Activated T-cell treated with anti-CD3 and anti-CD28 coated beads, Interleukin-2, amount 50 U/mL, for 48 hours (primary cell): Measurements from ENCODE around the gene CCN6.
"Not testable (repeated sequence)": the region's sequence is repeated elsewhere in the genome, so short reads cannot be mapped to it uniquely, and the experiment has no call there.

Experiments
- DNase-seq, 2 experiments: peaks; one replicate each; pipeline ENCODE4 v3.0.0-alpha.2; 2020

CCN6 gene

DNA sequence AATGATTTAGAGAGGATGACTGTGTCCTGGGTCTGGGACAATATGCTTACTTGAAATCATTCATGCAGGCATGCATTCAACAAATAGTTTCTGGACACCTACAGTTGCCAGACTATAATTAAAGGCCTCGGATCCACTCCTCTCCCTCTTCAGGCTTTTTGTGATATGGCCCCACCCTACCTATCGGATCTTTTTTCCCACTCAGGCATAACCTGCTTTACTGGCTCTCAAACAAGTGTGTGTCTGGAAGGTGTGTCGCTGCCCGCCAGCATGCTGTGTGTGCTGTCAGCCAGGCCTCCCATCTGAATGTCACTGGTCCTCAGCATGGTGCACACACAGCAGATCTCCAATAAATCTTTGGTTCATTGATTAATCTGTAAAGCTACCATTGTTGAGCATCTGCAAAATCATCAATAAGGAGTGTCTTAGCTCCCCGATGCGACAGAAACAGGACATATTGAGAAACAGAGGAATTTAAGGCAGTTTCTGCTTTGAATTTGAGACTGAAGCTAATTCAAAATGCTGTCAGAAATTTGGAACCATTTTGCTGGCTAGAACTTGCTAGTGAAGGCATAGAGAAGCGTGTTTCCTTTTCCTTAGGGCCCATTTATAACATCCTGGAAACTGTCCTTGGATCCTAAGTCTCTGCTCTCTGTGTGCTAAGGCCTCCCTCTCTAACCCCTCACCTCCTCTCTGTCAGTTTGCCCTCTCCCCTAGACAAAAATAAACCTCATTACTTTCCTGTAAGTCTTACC is 23.5 kb upstream of the CCN6 start:
- DNase-seq = no peak

DNA sequence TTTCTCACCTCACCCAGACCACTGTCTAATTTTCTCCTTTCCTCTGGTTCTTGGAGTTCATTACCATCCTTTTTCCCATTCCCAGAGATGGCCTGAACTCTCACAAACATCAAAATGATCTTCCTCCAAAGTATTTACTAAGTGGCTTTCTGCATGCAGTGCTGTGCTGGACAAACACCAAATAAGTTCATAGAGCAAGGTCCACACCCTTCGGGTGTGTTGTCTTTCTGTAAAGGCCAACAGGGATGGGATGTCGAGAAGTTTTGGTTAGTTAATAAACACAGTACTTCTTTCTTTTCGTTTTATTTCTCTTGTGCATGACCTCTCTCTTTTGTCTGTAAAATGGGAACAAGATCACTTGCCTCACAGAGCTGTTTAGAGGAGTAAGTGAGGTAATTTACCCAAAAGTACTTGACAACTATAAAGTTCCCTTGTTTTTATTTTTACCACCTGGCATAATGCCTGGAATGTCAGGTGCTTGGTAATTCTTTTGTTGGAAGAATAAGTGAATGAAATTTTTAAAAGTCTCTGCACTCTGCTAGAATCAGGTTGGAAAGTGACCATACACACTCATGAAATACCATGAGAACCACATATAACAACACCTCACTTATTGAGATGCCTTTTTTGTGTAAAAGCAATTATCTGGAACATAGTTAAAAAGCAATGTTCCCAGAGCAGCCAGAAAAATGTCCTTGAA is 22.8 kb upstream of the CCN6 start:
- DNase-seq = no peak

DNA sequence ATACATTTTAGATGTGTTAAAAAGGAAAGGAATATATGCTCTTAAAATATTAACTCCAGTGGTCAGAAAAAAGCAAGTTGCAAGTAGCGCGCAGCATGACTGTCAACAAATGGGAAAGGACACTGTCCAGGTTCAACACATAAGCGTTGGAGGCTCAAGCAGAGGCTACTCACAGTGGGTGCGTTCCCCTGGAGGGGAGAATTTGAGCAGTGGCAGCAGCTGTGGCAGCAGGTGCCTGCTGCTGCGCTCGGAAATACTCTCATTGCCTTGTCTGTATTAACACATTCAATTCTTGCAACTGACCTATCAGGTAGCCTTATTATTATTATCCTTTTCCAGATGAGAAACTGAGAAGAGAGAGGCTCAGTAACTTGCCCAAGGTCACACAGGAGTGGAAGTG is 21.9 kb upstream of the CCN6 start:
- DNase-seq = no peak

DNA sequence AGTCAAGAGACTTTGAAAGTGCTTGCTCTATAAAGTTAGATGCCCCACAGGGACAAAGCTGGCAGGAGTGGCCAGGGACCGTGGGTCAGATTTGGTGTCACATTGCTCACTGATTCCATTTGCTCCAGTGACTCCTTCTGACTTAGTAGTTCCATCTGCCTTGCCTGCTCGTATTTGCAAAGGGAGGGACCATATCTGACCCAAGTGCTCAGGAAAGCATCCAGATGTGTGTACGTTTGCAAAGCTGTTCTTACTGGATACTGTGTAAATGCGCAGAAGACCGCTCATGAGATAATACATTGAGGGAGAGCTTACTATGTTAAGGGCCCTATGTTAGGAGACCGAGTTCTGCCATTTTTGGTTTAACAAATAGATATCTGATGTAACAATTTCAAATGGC is 21.2 kb upstream of the CCN6 start:
- DNase-seq = no peak

DNA sequence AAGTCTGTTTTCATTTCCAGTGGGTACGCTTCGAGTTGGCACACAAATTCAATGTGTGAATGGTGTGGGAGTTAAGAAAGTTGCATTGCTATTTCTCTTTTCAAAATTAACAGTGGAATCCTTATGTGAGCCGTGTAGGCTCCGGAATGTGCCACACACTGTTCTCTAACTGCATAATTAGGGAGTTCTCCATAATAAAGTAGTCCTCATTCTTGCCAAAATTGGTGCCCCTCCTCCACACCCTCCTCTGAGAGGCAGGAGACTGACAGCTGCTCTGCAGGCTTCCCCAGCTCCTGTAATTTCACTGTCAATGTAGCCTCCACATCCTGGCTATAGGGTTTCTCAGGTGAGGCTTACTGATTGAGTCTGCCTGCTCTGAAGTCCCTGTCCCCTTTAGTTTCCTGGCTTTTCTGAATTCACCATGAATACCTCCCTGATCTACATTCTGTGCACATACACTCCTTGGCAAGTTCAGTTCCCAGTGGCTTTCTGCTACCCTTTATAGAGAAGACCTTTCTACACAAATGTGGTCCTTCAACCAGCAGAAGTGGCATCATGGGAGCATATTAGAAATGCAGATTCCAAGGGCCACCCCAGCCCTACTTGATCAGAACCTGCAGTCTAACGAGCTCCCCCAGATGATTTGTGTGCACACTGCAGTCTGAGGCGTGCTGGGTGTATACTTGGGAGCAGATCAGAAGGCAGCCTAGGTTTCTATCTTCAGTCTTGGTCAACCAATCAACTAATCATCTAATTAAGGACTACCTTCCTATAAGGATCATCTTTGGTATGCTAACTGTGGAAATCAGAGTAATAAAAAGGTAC is 19.9 kb upstream of the CCN6 start:
- no peak for DNase-seq

DNA sequence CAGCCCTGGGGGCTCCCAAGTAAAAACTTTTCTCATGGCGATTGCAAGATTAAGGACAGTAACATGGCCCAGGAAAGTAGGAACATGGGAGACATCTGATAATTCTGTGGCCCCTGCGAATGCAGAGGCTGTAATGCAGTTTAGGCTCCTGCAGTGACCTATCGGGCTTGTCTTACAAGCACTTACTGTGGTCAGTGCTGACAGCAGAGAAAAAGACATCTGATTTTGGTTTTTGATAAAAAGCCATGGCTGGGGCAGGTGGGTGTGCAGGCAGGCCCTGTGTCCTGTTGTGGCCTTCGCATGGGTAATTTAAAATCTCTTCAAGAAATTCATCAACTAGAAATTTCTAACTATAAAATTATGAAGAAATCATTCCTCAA is 19.3 kb upstream of the CCN6 start:
- no peak for DNase-seq

DNA sequence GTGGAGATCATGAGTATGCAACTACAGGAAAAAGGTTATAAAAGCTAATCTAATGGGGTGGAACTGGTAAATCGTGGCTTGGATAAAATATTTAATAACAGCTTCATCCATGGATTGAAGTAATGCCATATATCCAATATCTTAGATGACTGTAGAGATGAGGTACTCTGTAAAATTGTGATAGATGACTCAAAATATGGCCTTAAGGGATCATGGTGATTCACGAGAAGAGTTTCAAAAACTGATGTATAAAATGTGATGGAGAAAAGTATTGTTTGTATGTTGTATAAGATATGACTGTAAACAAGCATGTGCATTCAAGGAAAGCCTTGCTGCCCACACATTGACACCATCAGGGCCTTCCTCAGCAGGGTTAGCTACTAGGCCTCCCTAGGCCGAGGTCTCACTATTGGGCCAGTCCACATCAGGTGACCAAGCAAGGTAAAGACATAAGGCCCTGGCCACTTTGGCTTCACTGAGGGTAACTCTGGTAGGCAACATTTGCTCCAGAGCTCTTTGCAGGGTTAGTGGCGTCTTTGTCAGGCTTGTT is 17.7 kb upstream of the CCN6 start:
- no peak for DNase-seq

DNA sequence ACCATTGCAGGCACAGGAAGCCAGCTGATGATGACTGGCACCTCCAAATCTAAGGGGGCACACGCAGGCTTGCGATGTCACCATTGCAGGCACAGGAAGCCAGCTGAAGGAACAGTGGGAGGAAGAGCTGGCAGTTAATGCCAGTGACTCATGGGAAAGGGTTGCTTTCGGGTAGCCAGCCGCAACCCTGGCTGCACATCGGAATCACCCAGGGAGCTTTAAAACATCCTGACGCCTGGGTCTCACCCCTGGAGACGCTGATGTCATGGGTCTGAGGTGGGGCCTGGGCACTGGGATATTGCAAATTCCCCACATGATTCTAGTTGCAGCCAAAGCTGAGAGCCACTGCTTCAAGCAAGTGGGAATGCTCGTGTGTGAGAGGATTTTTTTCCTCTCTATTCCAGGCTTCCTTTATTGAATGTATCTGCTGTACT is 16.1 kb upstream of the CCN6 start:
- no peak for DNase-seq

DNA sequence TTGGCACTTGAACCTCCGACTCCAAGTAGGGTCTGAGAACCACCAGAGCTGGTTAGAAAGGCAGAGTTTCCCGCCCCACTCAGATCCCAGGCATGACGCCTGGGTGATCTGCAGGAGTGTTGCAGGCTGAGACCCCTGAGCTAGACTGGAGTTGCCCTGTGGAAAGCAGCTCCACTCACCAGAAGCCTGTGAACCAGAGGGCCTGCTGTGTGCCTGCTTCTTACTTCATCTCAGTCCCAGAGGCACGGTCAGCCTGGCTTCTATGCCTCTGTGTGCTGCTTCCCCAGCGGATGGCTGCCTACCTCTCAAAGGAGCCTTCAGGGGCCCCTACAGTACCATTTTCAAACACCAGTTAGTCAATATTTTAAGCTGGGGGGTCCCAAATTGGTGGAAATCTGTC is 15.6 kb upstream of the CCN6 start:
- DNase-seq = no peak

DNA sequence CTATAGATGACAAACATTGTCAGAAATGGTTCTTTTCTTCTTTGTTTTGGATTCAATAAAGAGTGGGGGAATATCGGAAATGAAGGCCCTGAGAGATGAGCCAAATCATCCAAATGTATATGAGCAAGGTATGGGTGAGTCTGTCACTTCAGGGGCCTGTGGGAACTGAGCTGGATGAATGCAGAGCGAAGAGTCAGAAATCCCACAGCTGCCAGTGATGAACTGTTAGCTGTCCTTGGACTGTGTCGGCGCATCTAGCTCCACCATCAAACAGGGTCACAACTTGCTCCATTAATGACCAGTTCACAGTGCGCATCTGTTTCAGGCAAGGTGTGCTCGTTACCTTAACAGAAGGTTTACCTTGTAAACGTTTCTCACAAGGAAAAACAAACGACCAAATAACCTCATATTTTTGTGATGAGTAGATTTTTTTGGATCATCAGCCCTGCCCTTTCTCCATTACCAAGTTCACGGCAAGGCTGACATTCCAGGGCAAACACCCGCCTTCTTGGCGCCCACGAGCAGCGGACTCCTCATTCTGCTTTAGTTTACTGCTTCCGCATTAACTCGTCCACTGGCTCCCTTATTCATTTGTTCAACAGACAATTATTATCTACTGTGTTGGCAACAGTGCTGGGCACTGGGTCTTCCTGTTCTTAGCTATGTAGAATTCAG is 15.0 kb upstream of the CCN6 start:
- DNase-seq = no peak

DNA sequence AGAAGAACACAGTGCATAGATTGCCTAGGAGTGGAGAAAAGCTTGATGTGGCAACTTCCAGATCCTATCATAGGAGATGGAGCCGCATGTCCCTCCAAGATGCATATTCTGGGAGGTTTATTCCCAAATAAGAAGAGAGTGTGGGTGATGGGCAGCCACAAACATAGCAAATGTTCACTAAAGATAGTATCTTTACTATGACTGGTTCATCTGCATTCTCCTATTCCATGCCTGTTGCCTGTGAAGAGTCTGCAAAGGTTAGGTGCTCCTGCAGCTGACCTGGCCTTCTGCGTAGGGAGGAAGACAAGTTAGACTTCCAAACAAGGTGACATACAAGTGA is 14.5 kb upstream of the CCN6 start:
- no peak for DNase-seq

DNA sequence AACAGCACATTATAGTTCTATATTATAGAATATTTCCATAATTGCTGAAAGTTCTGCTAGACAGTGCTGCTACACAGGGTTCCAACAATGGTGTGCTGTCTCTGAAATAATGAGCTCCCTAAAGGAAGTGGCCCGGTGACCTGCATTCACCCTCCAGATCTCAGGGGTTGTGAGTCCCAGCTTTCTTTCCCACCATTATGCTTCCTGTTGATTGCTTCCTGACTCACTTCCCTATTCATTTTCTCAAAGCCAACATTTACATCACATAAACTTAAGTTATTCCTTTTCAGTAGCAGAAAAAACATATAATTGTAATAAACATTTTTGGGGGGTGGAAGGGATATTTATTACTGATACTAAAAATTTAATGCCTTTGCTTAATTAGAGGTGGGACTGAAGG is 12.9 kb upstream of the CCN6 start:
- DNase-seq = no peak

DNA sequence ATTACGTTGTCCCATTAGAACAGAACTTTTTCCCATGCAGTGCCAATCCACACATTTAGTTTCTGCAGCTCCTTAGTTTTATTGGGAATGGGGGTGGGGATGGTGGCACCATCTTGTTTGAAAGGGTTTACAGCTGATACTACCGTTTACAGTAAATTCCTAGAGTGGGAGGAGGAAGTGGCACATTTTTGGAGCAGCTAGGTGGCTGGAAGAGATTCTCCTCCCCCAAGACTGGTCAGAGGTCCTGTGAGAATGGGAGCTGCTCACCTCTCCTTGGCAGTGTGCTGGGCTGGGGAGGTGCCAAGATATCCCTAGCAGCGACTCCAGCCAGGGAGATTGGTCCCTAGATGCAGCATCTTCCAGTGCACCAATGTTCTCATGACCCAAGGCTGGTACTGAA is 12.4 kb upstream of the CCN6 start:
- DNase-seq = no peak

DNA sequence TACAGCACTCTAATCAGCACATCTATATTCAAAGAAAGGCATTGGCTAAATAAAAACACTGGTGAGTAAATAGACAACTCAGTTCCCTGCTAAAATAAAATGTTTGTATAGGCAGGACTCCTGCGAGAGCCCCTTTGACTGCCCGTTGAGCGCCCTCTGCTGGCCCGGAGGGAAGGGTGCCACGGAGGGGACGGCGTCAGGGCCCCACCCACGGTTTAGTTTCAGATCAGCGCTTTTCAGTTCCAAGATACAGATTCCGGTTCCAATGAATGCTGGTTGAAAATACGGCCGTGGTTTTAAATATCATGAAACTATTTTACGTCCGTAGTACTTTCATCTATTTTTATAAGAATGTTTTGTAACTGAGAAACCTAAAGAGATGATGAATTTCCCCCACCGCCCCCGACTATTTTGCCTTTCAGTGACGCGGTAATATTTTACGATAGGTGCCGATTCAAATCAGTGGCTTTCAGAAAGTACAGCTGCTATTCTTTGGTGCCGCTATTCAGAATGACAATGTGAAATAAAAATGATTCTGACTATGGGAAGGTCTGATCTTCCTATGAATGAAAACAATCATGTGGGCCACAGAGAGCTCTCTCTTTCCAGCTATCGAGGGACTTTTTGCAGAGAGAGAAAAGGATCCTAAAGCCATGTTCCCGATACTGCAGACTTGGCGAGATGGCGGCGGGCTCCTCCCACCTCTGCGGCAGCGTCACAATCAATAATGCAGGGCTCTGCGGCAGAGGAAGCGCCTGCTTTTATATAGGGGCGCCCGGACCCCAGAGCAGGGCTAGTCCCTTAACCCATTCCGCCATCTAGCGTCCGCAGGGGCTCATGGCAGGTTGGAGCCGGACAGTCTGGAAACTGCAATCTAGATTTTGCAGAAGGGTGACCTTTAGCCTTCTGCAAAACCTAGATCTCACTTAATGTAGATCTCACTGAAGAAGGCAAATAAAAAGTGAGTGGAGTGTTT is 10.6 kb upstream of the CCN6 start:
- DNase-seq = peak; percentile 96

DNA sequence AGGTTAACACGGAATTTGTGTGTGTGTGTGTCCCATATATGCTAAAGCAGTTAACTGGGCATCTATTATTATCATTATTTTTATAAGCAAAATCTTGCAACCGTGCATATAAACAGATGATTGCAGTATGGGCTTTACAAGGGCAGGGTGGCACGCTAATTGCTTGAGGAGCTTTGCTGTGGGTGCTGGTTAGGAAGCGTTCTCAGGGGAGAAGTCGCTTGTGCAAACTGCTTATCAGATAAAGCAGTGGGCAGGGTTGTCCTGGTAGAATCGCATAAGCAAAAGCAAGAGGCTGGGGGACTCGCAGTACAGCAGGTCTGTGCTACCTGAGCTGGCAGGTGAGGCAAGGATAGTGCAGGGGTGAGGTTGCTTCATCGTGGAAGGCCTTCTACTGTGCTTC is 9.7 kb upstream of the CCN6 start:
- DNase-seq = no peak

DNA sequence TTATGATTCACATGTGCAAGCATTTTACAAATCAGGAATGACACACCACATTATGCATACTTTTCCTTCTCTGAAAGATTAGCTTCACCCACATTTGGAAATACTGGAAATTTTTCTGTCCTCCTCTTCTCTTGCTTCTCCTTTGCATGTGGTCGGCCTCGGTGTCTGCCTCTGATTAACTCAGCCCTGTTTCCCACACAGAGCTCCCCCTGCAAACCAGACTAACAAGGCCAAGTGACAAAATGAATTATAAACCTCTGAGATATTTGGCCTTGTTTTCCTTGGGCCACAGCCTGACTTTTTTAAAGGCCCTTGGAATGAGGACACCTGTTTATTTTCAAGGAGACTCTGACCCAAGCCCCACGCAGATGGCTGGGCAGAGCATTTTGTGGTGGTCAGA is 9.0 kb upstream of the CCN6 start:
- no peak for DNase-seq

DNA sequence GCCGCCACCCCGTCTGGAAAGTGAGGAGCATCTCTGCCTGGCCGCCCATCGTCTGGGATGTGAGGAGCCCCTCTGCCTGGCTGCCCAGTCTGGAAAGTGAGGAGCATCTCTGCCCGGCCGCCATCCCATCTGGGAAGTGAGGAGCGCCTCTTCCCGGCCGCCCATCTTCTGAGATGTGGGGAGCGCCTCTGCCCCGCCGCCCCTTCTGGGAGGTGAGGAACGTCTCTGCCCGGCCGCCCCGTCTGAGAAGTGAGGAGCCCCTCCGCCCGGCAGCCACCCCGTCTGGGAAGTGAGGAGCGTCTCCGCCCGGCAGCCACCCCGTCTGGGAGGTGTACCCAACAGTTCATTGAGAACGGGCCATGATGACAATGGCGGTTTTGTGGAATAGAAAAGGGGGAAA is 6.4 kb upstream of the CCN6 start:
- not testable (repeated sequence) for DNase-seq

DNA sequence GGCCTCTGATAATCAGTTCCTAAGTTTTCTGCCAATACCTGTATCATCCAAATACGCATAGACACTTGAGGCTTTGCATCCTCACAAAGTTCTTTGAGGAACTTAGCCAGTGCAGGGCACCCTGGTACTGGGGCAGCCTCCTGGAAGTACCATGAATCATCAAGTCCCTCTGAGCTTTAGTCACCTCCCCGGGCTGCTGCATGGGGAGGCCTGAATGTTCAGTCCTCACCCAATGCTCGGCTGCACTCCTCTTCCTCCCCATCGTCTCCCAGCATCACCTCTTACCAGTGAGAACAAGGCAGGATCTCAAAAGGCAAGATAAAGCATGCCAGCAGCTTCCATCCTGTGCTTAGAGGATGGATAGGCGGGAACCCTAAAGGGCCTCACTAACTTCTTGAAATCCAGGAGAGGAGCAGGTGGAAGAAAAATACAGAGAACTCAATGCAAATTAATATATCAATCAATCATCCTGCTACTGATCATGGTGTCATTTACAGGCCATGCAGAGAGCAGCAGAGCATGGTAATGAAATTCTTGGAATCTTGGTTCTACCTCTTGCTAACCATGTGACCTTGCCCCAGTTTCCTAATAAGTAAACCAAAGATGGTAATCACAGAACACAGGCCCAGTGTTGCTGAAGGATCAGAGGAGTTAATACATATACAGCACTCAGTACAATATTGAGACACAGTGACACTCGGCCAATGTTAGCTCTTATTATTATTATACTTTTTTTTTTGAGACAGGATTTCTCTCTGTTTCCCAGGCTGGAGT is 4.7 kb upstream of the CCN6 start:
- no peak for DNase-seq

DNA sequence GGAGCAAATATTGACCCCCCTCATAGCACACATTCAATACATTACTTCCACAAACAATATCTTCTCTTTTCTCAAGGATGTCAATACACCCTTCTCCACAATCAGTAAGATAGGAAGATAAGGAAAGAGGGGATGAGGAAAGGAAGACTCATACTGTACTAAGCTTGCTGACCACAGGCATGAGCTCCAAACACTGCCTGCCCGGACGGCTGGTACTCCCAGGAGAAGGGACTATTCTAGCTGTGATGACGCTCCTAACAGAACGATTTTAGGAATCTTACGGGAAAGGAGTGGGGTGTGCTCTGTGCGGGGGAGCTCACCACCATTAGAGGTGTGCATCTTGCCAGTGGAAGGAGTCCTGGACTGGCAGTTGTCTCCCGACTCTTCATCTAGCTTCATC is 3.9 kb upstream of the CCN6 start:
- DNase-seq = no peak

DNA sequence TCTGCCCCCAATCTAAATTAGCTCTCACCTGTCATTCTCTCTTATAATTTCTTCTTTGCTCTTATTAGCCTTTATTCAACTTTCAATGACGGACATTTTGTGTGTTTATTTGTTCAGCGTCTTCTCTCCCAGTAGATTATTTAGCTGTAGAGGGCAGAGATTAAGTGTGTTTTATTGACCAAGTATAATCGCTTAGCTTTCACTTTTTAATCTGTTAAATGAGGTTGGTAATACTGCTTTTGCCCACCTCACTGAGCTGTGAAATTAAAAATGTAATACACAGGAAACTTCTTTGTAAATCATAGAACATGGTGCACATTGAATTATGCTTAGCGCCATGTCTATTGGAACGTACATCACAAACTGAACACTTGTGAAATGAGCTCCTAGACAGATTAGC is 3.5 kb upstream of the CCN6 start:
- no peak for DNase-seq

DNA sequence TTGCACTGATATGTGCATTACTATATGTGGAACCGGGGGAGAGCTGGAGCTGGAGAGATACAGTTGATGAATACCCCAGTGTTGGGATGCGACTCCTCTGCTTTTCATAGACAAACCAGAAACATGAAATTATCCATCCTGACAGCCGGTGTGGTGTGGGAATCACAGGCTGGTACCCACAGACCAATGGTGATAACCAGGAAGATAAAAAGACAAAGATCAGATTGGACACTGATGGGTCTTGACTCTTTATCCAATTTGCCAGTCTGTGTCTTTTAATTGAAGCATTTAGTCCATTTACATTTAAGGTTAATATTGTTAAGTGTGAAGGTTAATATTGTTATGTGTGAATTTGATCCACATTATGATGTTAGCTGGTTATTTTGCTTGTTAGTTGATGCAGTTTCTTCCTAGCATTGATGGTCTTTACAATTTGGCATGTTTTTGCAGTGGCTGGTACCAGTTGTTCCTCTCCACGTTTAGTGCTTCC is 2.6 kb upstream of the CCN6 start:
- DNase-seq = not testable (repeated sequence)
